A673 (cell line): ENCODE measurements around the gene ERICH3.

ENCODE experiments used
- CTCF ChIP-seq: fragments of 300-800, 200-600 bp; sonication (generic); conservative IDR thresholded peaks from 2 replicates; pipeline ENCODE4 v1.5.1; 2017; ENCODE audit warnings: low read depth, mild to moderate bottlenecking, antibody characterized with exemption, low read length, moderate library complexity, mixed read lengths
- EZH2 ChIP-seq: fragments of 200-600 bp; sonication (generic); IDR thresholded peaks from 2 replicates; pipeline ENCODE4 v1.6.1; 2017; ENCODE audit warnings: borderline replicate concordance, low read depth, mild to moderate bottlenecking, mixed read lengths, antibody characterized with exemption, low read length; ENCODE audit not compliant: poor library complexity, severe bottlenecking

- TF ChIP-seq CTCF (no peak), EZH2 (no peak)
Measured at GRCh38 chr1:74629283-74629682, 44.3 kb downstream of the ERICH3 start.
